Chondrocyte (in vitro differentiated cells): Measurements from ENCODE around the gene EPB41L1. TPM values are rescaled to one million over a fixed set of nuclear protein-coding genes. Genes with fewer than 3 reads are reported as not detected.

Experiments used
- DNase-seq: peaks from one replicate; pipeline ENCODE4 v3.0.0; 2021; ENCODE audit warnings: mixed read lengths, low spot score
- H3K27ac Mint-ChIP-seq: one replicate; pipeline ENCODE4 v1.8.0; 2021; ENCODE audit warnings: mild to moderate bottlenecking, moderate library complexity, mixed read lengths; ENCODE audit not compliant: unreplicated experiment
- H3K27me3 Mint-ChIP-seq: 2 replicates; pipeline ENCODE4 v1.8.0; 2021; ENCODE audit warnings: low read depth, mixed read lengths
- H3K36me3 Mint-ChIP-seq: 2 replicates; pipeline ENCODE4 v1.8.0; 2021; ENCODE audit warnings: low read depth, mixed read lengths
- H3K4me1 Mint-ChIP-seq: 2 replicates; pipeline ENCODE4 v1.8.0; 2021; ENCODE audit warnings: low read depth, mild to moderate bottlenecking, mixed read lengths
- H3K4me3 Mint-ChIP-seq: one replicate; pipeline ENCODE4 v1.8.0; 2021; ENCODE audit warnings: mild to moderate bottlenecking, moderate library complexity, mixed read lengths; ENCODE audit not compliant: unreplicated experiment
- H3K9me3 Mint-ChIP-seq: 2 replicates; pipeline ENCODE4 v1.8.0; 2021; ENCODE audit warnings: low read depth, mixed read lengths
- total RNA-seq: library from RNA; stranded (reverse); gene quantifications from 3 replicates; pipeline ENCODE4 v1.2.1, GENCODE V29; 2021
- TF ChIP-seq, protein P1 (sequence below): fragments of 200-600 bp; sonication (generic); IDR thresholded peaks from 2 replicates; pipeline ENCODE4 v1.5.0; 2021; ENCODE audit warnings: antibody characterized with exemption, mild to moderate bottlenecking, moderate library complexity

Gene EPB41L1
- total RNA-seq, 1 donor from 2014 or later, result 42.1 TPM

DNA sequence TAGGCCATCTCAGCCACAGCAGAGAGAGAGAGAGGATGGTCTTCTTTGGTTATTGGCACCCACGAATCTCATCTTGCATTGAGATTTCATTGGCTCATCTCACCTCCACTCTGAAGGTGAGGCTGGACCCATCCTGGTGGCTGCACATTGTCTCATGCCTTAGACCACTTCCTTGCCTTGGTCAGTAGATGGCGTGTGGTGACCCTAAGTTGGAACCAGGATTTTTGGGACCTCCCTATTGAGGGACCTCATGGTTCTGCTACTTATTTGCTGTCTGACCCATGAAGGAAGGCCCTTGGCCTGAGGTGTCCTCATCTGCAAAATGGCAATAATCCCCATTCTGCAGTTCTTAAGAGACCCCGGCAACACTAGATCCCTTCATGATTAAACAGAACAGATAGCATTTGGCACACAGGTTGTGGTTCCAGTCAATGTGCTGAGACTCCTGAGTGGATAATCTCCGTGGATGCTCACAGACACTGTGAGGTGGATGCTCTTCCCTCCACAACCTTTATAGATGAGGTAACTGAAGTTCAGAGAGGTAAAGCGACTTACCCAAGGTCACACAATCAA is 60.2 kb downstream of the EPB41L1 start:
- TF ChIP-seq, protein P1, sequence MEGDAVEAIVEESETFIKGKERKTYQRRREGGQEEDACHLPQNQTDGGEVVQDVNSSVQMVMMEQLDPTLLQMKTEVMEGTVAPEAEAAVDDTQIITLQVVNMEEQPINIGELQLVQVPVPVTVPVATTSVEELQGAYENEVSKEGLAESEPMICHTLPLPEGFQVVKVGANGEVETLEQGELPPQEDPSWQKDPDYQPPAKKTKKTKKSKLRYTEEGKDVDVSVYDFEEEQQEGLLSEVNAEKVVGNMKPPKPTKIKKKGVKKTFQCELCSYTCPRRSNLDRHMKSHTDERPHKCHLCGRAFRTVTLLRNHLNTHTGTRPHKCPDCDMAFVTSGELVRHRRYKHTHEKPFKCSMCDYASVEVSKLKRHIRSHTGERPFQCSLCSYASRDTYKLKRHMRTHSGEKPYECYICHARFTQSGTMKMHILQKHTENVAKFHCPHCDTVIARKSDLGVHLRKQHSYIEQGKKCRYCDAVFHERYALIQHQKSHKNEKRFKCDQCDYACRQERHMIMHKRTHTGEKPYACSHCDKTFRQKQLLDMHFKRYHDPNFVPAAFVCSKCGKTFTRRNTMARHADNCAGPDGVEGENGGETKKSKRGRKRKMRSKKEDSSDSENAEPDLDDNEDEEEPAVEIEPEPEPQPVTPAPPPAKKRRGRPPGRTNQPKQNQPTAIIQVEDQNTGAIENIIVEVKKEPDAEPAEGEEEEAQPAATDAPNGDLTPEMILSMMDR, result peak; percentile 78
- Mint-ChIP-seq H3K4me3 (no peak overlapping the region), H3K27ac (no peak overlapping the region), H3K36me3 (peaks cover 11% of the 10 kb centered on the region), H3K4me1 (peaks cover 9% of the 10 kb centered on the region), H3K27me3 (no peaks in the 10 kb centered on the region), H3K9me3 (no peaks in the 10 kb centered on the region)
- DNase-seq, result no peak

DNA sequence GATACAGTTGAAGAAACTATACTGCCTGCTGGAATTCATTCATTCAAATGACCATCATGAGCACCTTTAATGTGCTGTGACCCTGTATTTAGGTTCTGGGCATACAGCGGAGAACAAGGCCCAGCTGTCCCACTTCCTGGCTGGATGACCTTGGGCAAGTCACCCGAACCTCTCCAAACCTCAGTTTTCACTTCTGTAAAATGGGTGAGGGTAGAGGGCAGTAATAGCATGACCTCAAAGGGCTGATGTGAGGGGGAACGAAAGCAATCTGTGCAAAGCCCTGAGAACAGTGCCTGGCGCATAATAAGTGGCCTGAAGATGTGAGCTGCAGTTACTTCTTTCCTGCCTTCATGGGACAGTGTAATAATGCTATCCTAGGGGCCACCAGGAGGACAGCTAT is 61.2 kb downstream of the EPB41L1 start:
- Mint-ChIP-seq H3K27me3 (no peaks in the 10 kb centered on the region), H3K36me3 (peaks cover 6% of the 10 kb centered on the region), H3K4me1 (no peaks in the 10 kb centered on the region), H3K9me3 (no peaks in the 10 kb centered on the region), H3K27ac (no peak overlapping the region), H3K4me3 (no peak overlapping the region)
- DNase-seq, result no peak
- TF ChIP-seq, protein P1, result no peak

DNA sequence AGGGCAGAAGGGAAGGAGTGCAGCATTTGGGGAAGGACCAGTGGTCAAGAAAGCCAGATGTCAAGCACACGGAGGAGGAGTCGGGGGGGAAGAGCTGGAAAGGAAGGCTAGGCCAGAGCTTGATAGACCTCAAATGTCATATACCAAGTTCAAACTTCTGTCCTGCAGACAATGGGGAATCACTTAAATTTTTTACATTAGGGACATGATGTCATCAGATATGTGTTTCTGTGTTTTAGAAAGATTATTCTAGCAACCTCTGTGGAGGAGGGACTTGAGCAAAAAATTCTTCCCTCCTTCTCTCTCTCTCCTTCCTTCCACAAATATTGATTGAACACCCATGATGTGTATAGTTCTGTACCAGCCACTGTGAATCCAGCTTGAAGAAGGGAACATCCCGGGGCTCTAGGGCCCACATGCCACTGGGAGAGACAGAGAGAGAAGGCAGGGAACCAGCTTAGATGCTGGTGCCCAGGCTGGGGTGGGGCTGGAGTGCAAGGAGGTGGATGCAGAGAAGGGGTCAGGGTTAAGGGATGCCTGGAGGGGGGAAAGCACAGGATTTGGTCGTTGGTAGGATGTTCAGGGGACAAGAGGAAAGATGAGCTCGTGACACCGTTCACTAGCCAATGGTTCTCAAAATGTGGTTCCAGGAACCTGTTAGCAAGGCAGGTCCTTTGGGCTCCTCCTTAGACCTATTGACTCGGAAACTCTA is 61.9 kb downstream of the EPB41L1 start:
- DNase-seq, result no peak
- Mint-ChIP-seq H3K36me3 (peaks cover 8% of the 10 kb centered on the region), H3K27me3 (no peaks in the 10 kb centered on the region), H3K4me1 (no peaks in the 10 kb centered on the region), H3K27ac (no peak overlapping the region), H3K9me3 (no peaks in the 10 kb centered on the region), H3K4me3 (no peak overlapping the region)
- TF ChIP-seq, protein P1, result no peak

DNA sequence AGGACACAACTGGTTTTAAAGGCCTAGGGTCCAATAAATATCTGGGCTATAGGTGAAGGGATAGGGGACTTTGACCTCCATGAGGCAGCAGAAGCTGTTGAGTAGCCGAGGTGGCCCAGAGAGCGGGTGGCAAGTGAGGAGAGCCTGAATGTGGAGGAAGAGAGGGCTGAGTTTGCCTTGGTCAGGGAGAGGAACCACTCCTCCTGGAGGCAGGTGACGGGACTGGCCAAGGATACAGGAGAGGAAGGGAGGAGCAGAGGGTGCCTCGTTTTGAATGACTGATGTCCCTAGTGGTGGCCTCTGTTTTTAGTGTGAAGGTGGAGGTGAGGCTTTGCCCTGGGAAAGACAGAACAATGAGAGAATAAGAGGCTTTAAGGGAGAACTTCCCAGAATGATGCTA is 62.7 kb downstream of the EPB41L1 start:
- TF ChIP-seq, protein P1, result peak; percentile 9
- peaks cover 10% of the 10 kb centered on the region for H3K36me3 Mint-ChIP-seq
- H3K4me1 Mint-ChIP-seq, result no peaks in the 10 kb centered on the region
- H3K4me3 Mint-ChIP-seq, result no peak overlapping the region
- no peak overlapping the region for H3K27ac Mint-ChIP-seq
- no peak for DNase-seq
- no peaks in the 10 kb centered on the region for H3K27me3 Mint-ChIP-seq
- no peaks in the 10 kb centered on the region for H3K9me3 Mint-ChIP-seq

DNA sequence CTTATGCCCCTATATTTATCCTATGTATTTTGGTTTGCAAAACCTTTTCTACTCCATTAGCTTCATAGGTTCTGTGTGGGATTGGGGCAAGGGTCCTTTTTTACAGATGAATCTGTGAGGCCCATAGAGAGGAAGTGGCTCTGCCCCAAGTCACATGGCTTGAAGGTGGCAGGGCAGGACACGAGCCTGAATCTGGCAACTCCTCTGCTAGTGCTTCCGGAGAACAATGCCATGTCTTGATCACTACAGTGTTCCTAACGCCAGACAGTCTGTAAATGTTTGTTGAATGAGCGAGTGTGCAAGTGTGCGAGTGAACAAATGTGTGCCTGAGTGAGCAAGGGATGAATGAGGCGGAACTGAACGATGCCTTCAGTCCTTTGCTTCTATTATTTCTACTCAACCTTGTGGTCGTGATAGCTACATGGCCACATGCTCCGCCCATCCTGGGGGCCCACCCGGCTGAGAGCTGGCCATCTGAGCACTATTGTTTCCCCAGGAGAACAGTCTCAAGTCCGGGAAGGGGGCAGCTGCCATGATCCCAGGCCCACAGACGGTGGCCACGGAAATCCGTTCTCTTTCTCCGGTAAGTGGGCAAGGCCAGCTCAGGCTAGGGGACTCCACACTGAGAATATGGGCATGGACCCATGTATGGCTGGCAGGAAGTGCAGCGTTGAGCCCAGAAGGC is 64.0 kb downstream of the EPB41L1 start:
- no peaks in the 10 kb centered on the region for H3K27me3 Mint-ChIP-seq
- peaks cover 10% of the 10 kb centered on the region for H3K36me3 Mint-ChIP-seq
- TF ChIP-seq, protein P1, result no peak
- no peak overlapping the region for H3K4me3 Mint-ChIP-seq
- H3K4me1 Mint-ChIP-seq, result no peaks in the 10 kb centered on the region
- no peak overlapping the region for H3K27ac Mint-ChIP-seq
- no peak for DNase-seq
- no peaks in the 10 kb centered on the region for H3K9me3 Mint-ChIP-seq
